Fibroblast of skin of left quadriceps (primary cell): ENCODE results near the gene PIGS.
A peak's percentile ranks its signal among the peaks of the same experiment; 100 is the strongest.

Experiments
- DNase-seq, 2 experiments: peaks; one replicate each; pipeline ENCODE4 v3.0.0-alpha.2; 2013; ENCODE audit warnings: low read depth in 2 of 2

PIGS gene

DNA sequence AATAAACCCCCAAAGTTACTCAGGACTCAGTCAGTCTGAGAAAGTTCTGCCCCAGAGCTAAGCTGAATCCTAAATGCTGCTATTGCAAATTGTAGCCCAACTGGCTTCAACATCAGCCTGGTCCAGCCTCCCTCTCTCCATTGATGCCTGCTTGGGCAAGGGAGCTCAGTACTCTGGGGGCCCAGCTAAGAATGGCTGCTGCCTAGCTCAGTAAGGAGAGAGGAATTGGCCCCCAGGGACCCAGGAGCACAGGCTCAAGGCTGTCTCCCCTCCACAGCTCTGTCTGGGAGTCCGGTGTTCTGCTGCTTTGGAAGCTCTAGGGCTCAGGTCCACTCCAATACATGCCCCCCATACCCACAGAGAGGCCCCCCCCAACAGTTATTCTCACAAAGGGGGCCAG lies 20.5 kb downstream of the PIGS start:
- DNase-seq = no peak

DNA sequence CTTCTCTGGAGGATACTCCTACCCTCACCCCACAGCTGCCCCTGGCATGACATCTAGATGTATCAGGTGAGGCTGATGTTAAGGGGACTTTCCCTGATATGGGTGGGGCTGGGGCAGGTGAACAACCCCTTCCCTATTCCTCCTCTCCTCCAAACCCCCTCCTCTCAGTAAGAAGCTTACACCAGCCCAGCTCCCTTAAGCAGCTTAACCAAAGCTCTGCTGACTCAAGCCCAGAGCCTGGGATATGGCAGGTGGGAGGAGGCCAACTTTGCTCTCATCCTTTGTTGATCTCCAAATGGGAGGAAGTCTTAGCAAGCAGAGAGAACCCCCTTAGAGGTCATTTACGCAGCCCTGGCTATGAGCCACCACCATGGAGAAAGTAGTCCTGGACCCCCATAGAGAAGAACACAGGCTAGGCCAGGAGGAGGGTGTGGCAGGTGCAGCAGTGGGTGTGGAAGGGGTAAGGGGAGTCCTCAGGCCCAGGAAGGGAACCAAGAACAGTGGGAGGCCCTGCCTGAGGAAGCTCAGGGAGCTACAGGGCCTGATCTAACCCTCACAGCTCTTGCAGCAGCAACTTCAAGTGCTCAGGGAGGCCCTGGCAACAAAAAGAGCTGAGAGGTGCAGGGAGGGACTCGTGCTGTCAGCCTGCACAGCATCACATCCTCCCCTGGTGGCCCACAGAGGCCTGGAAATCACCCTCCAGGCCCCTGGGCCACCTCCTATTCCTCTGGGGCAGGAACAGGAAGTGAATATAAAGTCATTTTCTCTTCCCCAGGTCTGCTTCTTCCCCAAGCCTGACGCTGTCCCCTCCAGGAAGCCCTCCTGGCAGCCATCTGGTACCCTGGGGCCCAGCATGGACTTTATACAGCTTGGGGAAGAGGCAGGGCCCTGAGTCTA lies 21.8 kb downstream of the PIGS start:
- DNase-seq = no peak

DNA sequence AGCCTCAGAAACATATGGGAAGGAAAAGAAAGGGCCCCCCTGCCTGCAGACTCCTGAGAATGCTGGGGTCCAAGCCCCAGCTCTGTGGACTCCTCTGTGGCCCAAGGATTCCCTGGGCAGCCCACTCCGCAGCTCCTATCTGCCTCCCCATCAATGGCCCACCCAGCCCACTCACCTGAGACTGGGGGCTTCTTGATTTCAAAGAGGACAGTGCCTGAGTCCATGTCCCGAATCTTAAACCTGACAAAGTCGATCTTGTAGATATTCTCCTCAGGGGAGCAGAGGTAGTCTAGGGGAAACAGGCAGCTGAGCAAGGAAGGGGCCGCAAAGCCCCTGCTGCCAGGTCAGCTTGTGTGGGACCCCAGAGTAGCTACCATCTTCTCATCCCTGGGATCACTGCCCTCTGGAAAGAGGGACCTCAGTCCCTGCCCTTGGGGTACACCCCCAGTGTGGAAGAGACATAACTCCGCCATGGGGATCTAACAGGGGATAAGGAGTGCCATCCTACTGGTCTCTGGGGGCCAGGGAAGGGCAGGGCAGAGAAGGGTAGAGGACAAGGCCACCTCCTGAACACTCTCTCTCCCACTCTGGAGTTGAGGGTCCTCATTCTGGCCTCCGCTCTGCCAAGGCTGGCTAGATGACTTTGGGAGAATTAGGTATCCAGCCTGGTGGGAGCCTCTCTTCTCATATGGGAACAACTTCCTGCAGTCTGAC lies 22.8 kb downstream of the PIGS start:
- DNase-seq = no peak

DNA sequence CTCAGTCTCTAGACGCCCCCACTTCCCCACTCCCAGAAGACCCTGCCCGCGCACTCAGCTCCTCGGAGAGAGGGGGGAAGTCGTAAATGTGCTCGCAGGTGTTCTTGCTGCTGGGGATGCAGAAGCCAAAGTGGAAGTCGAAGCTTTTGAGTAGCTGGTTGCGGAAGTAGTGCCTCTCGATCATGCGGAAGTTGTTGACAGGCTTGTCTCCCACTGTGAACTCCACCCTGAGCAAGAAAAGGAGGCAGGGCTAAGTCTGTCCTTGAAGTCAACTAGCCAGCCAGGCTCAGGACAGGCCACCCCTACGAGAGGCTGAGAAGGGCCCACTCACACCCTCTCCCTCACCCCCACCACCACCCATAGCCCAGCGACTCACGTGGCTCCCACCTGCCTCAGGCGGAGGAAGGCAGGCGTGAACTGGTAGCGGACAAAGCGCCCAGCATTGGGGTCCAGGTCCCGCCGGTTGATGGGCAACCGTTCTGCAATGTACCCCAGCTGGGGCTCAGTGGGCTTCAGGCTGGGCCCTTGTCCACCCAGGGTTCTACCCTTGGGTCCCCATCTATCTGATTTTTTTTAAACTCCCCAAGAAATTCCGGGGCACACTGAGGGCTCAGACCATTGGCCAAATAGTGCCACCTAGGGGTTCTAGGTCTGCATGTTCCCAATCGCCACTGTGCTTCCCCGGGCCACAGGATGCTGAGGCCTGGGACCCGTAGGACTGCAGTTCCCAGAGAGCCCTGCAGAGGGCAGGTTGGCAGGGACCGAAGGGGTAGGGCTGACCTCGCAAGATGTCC lies 23.5 kb downstream of the PIGS start:
- DNase-seq = peak in 1 of 2 experiments; percentile 15

DNA sequence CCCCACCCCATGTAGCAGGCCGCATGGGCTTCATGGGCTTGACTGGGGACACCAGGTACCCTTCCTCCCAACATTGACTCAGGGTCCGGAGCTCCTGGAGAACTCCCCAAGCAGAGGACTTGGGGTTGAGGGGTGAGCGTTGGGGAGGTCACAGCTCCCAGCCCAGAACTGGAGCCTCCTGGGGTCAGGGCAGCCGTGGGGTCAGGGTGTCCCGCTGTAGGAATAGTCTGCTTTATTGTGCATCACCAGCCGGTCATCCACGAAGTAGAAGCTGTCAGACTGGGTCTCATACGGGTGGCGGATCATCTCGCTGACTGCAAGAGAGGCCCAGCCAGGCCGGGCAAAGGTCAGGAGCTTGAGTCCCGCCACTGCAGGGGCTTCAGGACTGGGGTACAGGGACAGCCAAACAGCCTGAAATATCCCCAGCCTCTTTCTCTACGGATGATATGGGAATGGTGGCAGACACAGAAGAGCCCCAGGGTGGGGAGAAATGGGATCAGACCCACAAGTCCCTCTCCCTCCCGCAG lies 24.2 kb downstream of the PIGS start:
- no peak for DNase-seq

DNA sequence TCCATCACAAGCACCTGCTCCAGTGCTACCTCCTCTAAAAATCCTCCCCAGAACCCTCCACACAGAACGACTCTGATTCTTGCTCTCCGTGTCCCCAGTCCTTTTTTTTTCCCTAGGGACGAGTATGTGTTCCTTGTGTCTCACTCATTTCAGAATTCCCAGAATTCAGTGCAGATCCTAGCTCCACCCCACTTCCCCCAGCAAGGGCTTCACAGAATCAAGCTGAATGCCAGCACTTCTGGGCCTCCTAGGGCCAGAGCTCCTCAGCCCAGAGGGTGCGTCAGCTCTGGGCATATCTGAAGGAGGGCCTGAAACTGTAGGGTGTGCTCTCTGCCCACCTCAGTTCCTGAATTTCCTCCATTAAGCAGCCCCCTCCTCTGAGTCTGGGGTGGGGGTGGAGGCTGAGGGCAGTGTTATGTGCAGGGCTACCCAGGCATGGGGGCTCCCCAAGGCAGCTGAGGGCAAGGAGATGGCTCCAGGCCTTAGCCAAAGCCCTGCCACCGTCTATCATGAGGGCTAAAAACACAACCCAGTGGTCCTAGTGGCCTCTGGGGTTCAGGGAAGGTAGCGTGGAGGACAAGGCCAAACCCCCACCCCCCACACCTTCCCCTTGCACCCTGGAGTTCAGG lies 25.4 kb downstream of the PIGS start:
- no peak for DNase-seq

DNA sequence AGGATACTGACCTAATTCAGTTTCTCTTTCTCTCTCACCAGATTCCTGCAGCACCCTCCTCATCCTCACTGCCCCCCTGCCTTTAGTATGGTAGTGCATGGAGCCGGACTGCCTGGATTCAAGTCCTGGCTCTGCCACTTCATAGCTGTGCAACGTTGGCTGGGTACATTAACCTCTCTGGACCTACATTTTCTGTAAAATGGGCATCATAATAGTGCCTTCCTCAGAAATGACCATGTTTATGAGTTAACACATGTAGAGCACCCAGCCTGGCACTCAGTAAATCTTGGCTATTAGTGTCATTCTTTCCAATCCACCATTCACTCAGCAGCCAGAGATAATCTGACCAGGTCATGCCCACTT lies 26.2 kb downstream of the PIGS start:
- no peak for DNase-seq

DNA sequence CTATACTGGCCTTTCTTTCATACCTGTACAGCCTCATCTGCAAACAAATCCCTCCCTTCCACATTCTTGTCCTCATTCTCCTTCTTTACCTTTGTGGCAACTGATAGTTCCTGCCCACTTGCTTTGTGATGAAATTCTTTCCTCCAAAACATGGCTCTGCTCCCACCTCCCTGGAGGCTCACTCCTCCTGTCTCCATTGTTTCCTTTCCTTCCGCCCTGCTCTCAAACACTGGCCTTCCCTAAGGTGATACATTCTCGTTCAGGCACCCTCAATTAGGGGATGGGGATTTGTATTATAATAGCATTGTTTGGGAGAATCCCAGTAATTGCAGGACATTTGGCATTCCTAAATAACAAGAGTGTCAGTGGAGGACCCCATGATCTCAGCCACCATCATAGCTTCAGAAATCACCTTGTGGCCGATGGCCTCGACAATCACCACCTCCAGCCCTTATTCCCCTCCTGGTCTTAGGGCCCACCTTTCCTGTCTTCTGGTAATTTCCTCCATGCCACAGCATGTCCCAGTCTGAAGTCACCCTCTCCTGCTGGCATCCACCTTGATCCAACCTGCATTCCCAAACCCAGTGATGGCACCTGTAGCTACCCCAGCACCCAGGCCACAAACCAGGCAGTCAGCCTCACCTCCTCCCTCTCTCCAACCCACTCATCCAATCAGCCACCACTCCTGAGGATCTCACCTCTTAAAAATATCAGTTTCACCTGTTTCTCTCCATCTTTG lies 26.8 kb downstream of the PIGS start:
- DNase-seq = no peak

DNA sequence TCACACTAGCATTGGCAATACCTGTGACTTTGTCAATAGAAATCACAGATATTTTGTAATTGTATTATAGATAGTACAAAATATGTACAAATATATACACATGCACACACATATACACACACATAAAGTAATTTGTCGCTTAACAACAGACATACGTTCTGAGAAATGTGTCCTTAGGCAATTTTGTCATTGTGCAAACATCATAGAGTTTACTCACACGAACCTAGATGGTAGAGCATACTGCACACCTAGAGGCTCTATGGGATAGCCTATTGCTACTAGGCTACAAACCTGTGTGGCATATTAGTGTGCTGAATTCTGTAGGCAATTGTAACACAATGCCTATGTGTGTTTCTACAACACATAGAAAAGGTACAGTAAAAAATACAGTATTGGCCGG lies 29.9 kb downstream of the PIGS start:
- no peak for DNase-seq

DNA sequence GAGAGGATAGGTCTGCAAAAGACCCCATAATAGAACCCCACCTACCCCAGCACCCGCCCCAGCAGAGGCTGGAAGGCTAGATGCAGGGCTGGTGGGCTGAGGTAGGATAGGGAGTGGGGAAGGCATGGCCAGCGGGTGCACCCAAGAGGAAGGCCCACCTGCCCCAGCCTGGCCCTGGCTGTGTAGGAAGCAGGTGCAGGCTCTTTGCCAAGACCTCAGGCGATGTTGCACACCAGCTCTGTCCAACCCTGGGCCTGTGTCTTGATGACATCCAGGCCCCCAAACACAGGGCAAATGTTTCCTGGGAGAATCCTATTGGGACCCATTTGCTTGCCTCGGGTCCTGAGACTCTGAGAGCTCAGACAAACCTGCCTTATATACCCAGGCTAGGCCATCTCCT lies 31.1 kb downstream of the PIGS start:
- no peak for DNase-seq

DNA sequence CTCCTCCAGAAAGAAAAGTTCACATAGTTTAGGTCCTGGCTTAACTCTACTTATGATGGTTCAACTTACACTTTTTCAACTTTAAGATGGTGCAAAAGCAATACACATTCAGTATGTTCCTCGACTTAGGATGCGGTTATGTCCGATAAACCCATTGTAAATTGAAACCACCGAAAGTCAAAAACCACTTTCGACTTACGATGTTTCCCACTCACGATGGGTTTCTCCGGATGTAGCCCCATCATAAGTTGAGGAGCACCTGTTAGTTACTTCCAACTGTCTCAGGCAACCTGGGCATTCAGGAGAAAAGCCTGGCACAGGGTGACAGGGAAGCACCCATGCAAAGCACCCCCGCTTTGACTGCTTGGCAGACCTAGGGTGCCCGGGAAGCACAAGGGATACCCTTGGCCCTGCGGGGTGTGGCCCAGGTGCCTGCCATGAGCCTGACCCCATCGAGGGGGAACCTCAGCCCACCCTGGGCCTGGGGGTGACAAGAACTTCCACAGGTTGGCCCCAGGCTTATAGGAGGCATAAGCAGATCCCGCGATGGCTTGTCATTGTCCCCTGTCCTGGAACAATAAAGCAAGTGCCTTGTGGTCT lies 32.9 kb downstream of the PIGS start:
- DNase-seq = no peak

DNA sequence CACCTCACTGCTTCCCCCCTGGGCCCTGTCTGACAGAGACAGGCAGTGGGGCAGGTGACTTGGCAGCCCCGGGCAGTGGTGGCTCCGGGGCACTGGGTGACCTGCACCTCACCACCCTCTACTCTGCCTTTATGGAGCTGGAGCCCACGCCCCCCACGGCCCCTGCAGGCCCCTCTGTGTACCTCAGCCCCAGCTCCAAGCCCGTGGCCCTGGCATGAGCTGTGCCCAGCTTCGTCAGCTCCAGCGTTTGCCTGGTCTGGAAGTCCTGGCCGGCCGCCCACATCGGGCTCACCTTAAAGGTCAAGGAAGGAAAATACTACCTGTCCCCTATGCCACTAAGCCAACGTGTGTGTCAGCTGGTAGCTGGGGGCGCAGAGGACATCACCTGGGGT lies 34.1 kb downstream of the PIGS start:
- DNase-seq = no peak

DNA sequence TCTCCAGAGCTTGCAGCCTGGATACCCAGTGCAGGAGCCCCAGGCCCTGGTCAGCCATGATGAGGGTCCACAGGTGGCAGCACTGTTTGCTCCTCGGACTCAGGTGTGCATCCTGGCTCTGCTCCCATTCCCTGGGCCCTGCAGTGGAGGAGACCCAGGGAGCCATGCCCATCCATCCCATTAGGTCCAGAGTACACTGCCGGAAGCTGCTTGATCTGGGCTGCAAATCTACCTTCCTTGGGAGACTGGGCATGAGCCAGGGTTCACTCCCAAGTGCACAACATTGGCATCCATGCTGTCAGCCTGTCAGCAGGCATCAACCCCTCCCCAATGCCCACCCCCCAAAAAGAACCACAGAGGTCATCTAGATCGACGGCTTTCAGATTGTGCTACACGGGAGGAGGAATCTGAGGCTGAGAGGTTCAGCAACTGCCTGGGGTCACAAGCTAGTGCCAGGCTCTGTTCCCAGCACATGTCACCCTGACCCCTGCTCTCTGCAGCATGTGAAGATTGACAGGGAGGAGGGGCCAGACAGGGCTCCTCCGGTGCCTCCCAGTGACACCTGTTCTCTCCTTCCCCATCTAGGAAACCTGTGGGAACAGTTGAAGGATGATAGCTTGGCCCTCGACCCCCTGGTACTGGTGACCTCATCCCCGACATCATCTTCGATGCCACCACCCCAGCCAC lies 34.6 kb downstream of the PIGS start:
- DNase-seq = no peak

DNA sequence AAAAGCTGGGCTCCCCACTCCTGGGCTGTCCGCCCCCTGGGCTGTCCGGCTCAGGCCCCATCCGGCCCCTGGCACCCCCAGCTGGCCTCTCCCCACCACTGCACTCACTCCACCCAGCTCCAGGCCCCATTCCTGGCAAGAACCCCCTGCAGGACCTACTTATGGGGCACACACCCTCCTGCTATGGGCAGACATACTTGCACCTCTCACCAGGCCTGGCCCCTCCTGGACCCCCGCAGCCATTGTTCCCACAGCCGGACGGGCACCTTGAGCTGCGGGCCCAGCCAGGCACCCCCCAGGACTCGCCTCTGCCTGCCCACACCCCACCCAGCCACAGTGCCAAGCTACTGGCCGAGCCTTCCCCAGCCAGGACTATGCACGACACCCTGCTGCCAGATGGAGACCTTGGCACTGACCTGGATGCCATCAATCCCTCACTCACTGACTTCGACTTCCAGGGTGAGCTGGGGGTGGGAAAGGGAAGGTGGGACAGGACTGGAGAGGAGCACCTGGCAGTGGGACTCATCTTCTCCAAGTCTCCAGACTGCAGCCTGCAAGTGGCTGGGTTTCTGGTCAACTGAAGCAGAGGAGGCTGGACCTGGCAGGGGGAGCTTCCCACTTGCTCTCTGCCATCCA lies 36.5 kb downstream of the PIGS start:
- DNase-seq = no peak

DNA sequence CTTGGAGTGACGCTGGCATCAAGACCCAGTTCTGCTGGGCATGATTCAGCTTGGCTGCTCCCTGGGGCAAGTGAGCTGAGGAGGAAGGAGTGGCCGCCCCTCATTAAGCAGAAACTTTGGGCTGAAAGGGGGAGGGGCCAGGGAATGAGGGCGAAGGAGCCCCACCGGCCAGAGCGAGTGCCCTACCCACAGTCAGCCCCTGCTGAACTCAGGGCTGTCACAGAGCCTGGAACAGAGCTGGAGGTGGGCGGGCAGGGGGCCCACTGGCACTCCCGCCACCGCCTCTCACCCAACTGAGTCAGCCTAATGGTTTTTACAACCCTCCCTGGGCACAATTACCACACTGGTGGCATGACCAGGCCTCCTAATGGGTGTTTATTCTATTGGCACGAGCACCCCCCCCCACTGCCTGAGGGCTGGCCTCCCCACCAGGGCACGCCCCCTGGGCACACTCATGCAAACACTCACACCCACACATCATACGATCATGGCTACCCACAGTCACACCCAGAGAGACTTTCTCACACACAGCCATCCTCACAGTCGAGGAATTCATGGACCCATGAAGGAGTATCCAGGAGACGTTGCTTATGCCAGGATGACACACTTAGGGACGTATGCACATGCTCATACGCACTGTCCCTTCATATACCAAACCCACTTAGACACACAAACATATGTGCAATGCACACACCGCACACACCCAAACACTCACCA lies 38.1 kb downstream of the PIGS start:
- no peak for DNase-seq

DNA sequence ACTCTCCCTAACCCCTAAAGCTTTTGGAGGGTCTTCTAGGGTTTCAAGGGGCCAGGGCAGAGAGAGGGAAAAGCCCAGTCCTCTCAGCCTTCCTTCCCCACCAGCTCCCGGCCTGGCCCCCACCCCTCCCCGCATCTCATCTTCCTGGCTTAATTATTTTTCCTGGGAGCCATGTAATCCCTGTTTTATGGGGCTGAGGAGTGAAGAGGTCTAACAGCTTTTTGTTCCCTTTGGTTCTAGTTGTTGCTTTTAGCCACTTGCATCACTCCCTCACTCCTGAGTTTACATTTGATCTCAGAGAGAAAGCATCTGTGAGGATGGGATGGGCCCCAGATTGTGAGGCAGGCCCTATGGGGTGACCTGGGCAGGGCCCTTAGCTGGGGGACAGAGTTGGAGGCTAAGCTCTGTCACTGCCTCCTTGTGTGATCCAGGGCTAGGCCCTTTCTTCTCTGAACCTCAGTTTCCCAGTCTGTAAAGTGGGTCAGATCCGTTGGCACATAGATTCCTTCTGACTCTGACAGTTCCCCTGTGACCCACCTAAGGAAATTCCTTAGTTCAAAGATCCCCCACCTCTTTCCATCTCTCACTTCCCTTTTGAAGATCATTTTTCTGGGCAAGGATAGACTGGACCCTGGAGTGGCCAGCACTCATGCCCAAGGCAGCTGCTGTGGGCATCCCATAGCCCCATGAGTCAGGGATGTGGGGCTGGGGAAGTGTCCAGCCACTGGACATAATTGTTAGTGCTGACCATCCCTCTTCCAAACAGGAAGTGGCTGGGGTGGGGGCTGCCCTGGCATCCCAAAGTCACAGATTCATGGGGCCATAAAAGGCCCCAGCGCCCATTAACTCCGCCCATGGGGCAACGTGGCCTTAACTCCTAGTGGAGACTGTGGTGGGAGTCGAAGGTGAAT lies 39.0 kb downstream of the PIGS start:
- DNase-seq = no peak

DNA sequence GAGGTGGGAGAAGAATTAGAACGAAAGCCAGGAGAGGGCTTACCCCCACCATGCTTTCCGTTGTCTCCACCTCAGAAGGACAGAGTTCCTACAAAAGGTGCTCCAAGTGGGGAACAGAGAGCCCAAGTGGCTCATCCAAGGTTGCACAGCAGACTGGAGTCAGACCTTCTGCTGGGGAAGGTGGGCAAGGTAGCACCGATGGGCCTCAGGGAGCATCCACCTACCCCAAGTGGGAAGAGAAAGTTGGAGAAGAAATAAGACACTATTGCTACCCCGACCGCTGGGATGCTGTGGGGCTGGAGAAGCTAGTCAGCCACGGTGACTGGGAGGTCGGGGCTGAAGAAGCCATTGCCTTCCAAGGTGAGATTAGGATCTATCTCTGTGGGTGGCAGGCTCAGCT lies 40.4 kb downstream of the PIGS start:
- no peak for DNase-seq

DNA sequence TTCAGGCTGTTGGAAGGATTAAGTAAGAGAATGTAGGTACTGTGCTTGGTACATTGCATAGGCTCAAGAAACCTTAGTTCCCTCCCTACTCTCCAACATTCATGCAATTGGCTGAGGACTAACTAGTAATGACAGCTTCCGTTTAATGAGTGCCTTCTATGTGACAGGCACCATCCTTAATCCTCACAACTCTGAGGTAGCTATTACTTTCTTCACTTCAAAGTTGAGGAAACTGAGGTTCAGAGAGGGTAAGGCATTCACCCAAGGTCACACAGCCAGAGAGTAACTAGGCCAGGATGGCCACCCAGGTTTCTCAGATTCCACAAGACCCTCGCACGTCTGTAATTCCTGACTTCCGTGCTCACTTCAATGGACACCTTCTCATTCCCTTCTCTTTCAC lies 41.1 kb downstream of the PIGS start:
- no peak for DNase-seq
